AG09309 (cell line): ENCODE data around the gene GTF2F2.

Experiments
- DNase-seq: peaks from one replicate; pipeline ENCODE4 v3.0.0-alpha.2; 2010; ENCODE audit warnings: low read depth
- H3K4me3 ChIP-seq: 2 replicates; pipeline ENCODE4 v1.5.1; 2011; ENCODE audit warnings: mild to moderate bottlenecking, low read depth, low read length, moderate library complexity; ENCODE audit not compliant: control insufficient read depth
- CTCF ChIP-seq: IDR thresholded peaks from 2 replicates; pipeline ENCODE4 v1.5.1; 2011; ENCODE audit warnings: mild to moderate bottlenecking, low read depth, low read length, inconsistent platforms; ENCODE audit not compliant: insufficient read depth, control insufficient read depth; ENCODE audit errors: missing control alignments

GTF2F2 gene

GRCh38 chr13:45314822-45315221 is 194.5 kb downstream of the GTF2F2 start:
- H3K4me3 ChIP-seq, result no peak overlapping the region
- TF ChIP-seq CTCF, result no peak
- DNase-seq, result no peak

- H3K4me3 ChIP-seq, result no peak overlapping the region
- DNase-seq, result no peak
- no peak for TF ChIP-seq CTCF
Observed at GRCh38 chr13:45315520-45316167, 195.3 kb downstream of the GTF2F2 start.

GRCh38 chr13:45316338-45316737 is 196.0 kb downstream of the GTF2F2 start:
- no peak for DNase-seq
- TF ChIP-seq CTCF, result no peak
- no peak overlapping the region for H3K4me3 ChIP-seq

- no peak overlapping the region for H3K4me3 ChIP-seq
- no peak for DNase-seq
- TF ChIP-seq CTCF, result no peak
Observed at GRCh38 chr13:45316996-45317395, 196.7 kb downstream of the GTF2F2 start.

GRCh38 chr13:45320876-45321629 is 200.7 kb downstream of the GTF2F2 start:
- no peak for DNase-seq
- no peak overlapping the region for H3K4me3 ChIP-seq
- TF ChIP-seq CTCF, result no peak

GRCh38 chr13:45325806-45326205 is 205.5 kb downstream of the GTF2F2 start:
- no peak for TF ChIP-seq CTCF
- DNase-seq, result peak; percentile 71
- no peak overlapping the region for H3K4me3 ChIP-seq
